ENCODE data around the gene IKBKG.

- no peak for TF ChIP-seq POLR2A (IDR thresholded peaks at IDR 0.05; ENCODE audit: extremely low read depth, insufficient read length)
- TF ChIP-seq MAX (IDR thresholded peaks at IDR 0.05; ENCODE audit: low read depth, low read length) = no peak
- TF ChIP-seq, protein P1, sequence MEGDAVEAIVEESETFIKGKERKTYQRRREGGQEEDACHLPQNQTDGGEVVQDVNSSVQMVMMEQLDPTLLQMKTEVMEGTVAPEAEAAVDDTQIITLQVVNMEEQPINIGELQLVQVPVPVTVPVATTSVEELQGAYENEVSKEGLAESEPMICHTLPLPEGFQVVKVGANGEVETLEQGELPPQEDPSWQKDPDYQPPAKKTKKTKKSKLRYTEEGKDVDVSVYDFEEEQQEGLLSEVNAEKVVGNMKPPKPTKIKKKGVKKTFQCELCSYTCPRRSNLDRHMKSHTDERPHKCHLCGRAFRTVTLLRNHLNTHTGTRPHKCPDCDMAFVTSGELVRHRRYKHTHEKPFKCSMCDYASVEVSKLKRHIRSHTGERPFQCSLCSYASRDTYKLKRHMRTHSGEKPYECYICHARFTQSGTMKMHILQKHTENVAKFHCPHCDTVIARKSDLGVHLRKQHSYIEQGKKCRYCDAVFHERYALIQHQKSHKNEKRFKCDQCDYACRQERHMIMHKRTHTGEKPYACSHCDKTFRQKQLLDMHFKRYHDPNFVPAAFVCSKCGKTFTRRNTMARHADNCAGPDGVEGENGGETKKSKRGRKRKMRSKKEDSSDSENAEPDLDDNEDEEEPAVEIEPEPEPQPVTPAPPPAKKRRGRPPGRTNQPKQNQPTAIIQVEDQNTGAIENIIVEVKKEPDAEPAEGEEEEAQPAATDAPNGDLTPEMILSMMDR (IDR thresholded peaks at IDR 0.05; ENCODE audit: low read depth, low read length) = no peak
- TF ChIP-seq MYC (IDR thresholded peaks at IDR 0.05; ENCODE audit: low read depth, low read length) = no peak
These were observed 45.1 kb downstream of the IKBKG start for GRCh38 chrX:154592505-154592904.
